H9 (cell line): Measurements from ENCODE around the gene NPAS3. TPM values are rescaled to one million over a fixed set of nuclear protein-coding genes. Genes with fewer than 3 reads are reported as not detected.

Source experiments
- DNase-seq: peaks from one replicate; pipeline ENCODE4 v3.0.0-alpha.2; 2017
- H2AFZ ChIP-seq: one replicate; pipeline ENCODE4 v1.6.1; 2013; ENCODE audit warnings: mild to moderate bottlenecking, low read length, control low read depth, moderate library complexity
- H2AK5ac ChIP-seq: 2 replicates; pipeline ENCODE4 v1.6.1; 2013; ENCODE audit warnings: low read length, control low read depth, mixed read lengths; ENCODE audit not compliant: insufficient read length
- H2BK120ac ChIP-seq: one replicate; pipeline ENCODE4 v1.6.1; 2013; ENCODE audit warnings: low read depth, mild to moderate bottlenecking, low read length, control low read depth, inconsistent platforms; ENCODE audit not compliant: poor library complexity, severe bottlenecking
- H2BK12ac ChIP-seq: 2 replicates; pipeline ENCODE4 v1.6.1; 2013; ENCODE audit warnings: low read length, control low read depth, mixed read lengths, low read depth; ENCODE audit not compliant: insufficient read length
- H2BK15ac ChIP-seq: 2 replicates; pipeline ENCODE4 v1.6.1; 2013; ENCODE audit warnings: low read depth, low read length, control low read depth
- H2BK20ac ChIP-seq: one replicate; pipeline ENCODE4 v1.6.1; 2013; ENCODE audit warnings: low read depth, mild to moderate bottlenecking, low read length, control low read depth, inconsistent platforms; ENCODE audit not compliant: poor library complexity, severe bottlenecking
- H2BK5ac ChIP-seq: 2 replicates; pipeline ENCODE4 v1.6.1; 2013; ENCODE audit warnings: low read length, control low read depth, mixed read lengths; ENCODE audit not compliant: insufficient read length
- H3K14ac ChIP-seq: 2 replicates; pipeline ENCODE4 v1.6.1; 2013; ENCODE audit warnings: low read length, control low read depth; ENCODE audit not compliant: insufficient read depth
- H3K18ac ChIP-seq: 2 replicates; pipeline ENCODE4 v1.6.1; 2013; ENCODE audit warnings: low read depth, mild to moderate bottlenecking, mixed read lengths, low read length, control low read depth; ENCODE audit not compliant: insufficient read length
- H3K23ac ChIP-seq: 2 replicates; pipeline ENCODE4 v1.6.1; 2013; ENCODE audit warnings: low read length, control low read depth, mixed read lengths, low read depth; ENCODE audit not compliant: insufficient read length
- H3K23me2 ChIP-seq: 2 replicates; pipeline ENCODE4 v1.6.1; 2013; ENCODE audit warnings: low read depth, mild to moderate bottlenecking, mixed read lengths, low read length, control low read depth; ENCODE audit not compliant: insufficient read length, poor library complexity, severe bottlenecking
- H3K27ac ChIP-seq: 2 replicates; pipeline ENCODE4 v1.5.1; 2013; ENCODE audit warnings: low read length, control low read depth, mixed read lengths, low read depth; ENCODE audit not compliant: insufficient read length
- H3K27me3 ChIP-seq: 2 replicates; pipeline ENCODE4 v1.6.1; 2013; ENCODE audit warnings: low read length, control low read depth, inconsistent platforms; ENCODE audit not compliant: insufficient read depth
- H3K4ac ChIP-seq: 2 replicates; pipeline ENCODE4 v1.6.1; 2013; ENCODE audit warnings: low read depth, mild to moderate bottlenecking, control low read depth, inconsistent platforms, low read length, moderate library complexity
- H3K4me1 ChIP-seq: 2 replicates; pipeline ENCODE4 v1.6.1; 2013; ENCODE audit warnings: low read length, control low read depth, inconsistent platforms; ENCODE audit not compliant: insufficient read depth
- H3K4me2 ChIP-seq: 2 replicates; pipeline ENCODE4 v1.6.1; 2013; ENCODE audit warnings: low read length, control low read depth, mixed read lengths; ENCODE audit not compliant: insufficient read length, insufficient read depth
- H3K56ac ChIP-seq: 2 replicates; pipeline ENCODE4 v1.6.1; 2013; ENCODE audit warnings: low read depth, mild to moderate bottlenecking, mixed read lengths, low read length, control low read depth; ENCODE audit not compliant: insufficient read length
- H3K79me1 ChIP-seq: 2 replicates; pipeline ENCODE4 v1.6.1; 2013; ENCODE audit warnings: low read depth, mild to moderate bottlenecking, moderate library complexity, low read length, control low read depth, inconsistent platforms; ENCODE audit not compliant: insufficient read depth, poor library complexity, severe bottlenecking
- H3K79me2 ChIP-seq: 2 replicates; pipeline ENCODE4 v1.6.1; 2013; ENCODE audit warnings: low read length, control low read depth, inconsistent platforms; ENCODE audit not compliant: insufficient read depth
- H3K9ac ChIP-seq: 2 replicates; pipeline ENCODE4 v1.6.1; 2013; ENCODE audit warnings: low read length, control low read depth, mixed read lengths; ENCODE audit not compliant: insufficient read length; ENCODE audit errors: extremely low read depth
- H3K9me3 ChIP-seq: one replicate; pipeline ENCODE4 v1.6.1; 2013; ENCODE audit warnings: low read depth, low read length, inconsistent platforms; ENCODE audit not compliant: control insufficient read depth
- H3T11ph ChIP-seq: one replicate; pipeline ENCODE4 v1.6.1; 2013; ENCODE audit warnings: mild to moderate bottlenecking, low read length, control low read depth, inconsistent platforms
- H4K20me1 ChIP-seq: one replicate; pipeline ENCODE4 v1.6.1; 2013; ENCODE audit not compliant: control insufficient read depth, insufficient read length, insufficient read depth
- H4K5ac ChIP-seq: 2 replicates; pipeline ENCODE4 v1.6.1; 2013; ENCODE audit warnings: low read depth, mild to moderate bottlenecking, mixed read lengths, low read length, control low read depth; ENCODE audit not compliant: insufficient read length
- H4K8ac ChIP-seq: replicated peaks from 2 replicates; pipeline ENCODE4 v1.6.1; 2013; ENCODE audit warnings: low read length, control low read depth, mixed read lengths, low read depth; ENCODE audit not compliant: insufficient read length
- H4K91ac ChIP-seq: 2 replicates; pipeline ENCODE4 v1.6.1; 2013; ENCODE audit warnings: low read depth, mild to moderate bottlenecking, moderate library complexity, mixed read lengths, low read length, control low read depth; ENCODE audit not compliant: insufficient read length
- H3K27ac Mint-ChIP-seq, 3 experiments: 2 replicates in 2 of 3; 3 replicates in 1 of 3; pipeline ENCODE4 v1.8.0; 2020 to 2021; ENCODE audit warnings: mixed read lengths in 3 of 3, mild to moderate bottlenecking in 1 of 3, moderate library complexity in 1 of 3
- H3K27me3 Mint-ChIP-seq: 2 replicates; pipeline ENCODE4 v1.8.0; 2021; ENCODE audit warnings: low read depth, mild to moderate bottlenecking, moderate library complexity, mixed read lengths
- H3K36me3 Mint-ChIP-seq, 3 experiments: 2 replicates in 2 of 3; 3 replicates in 1 of 3; pipeline ENCODE4 v1.8.0; 2020 to 2021; ENCODE audit warnings: low read depth in 3 of 3, mixed read lengths in 3 of 3; ENCODE audit not compliant: insufficient read depth in 1 of 3
- H3K4me1 Mint-ChIP-seq, 2 experiments: 2 replicates each; pipeline ENCODE4 v1.8.0; 2020; ENCODE audit warnings: mixed read lengths in 2 of 2
- H3K4me3 Mint-ChIP-seq, 2 experiments: 2 replicates in 1 of 2; 3 replicates in 1 of 2; pipeline ENCODE4 v1.8.0; 2020 to 2021; ENCODE audit warnings: mild to moderate bottlenecking in 2 of 2, mixed read lengths in 2 of 2, moderate library complexity in 1 of 2
- H3K9me3 Mint-ChIP-seq, 2 experiments: 2 replicates in 1 of 2; 3 replicates in 1 of 2; pipeline ENCODE4 v1.8.0; 2020; ENCODE audit warnings: mild to moderate bottlenecking in 2 of 2, mixed read lengths in 2 of 2, moderate library complexity in 1 of 2
- CTCF ChIP-seq: fragments of 200-600 bp; sonication (generic); conservative IDR thresholded peaks from 3 replicates; pipeline ENCODE4 v1.8.0; 2021; ENCODE audit warnings: antibody characterized with exemption, mild to moderate bottlenecking
- WGBS: extraction: QIAGEN DNeasy Blood & Tissue Kit; methylation state at CpG from one replicate; pipeline ENCODE4 v1.1.7; 2013; ENCODE audit warnings: missing lambda C conversion rate, low lambda C conversion rate, mixed read lengths; ENCODE audit not compliant: insufficient read length; ENCODE audit errors: extremely low coverage; 5-methylcytosine and 5-hydroxymethylcytosine counted together
- total RNA-seq: library from RNA; stranded (reverse); gene quantifications from 2 replicates; pipeline ENCODE4 v1.2.1, GENCODE V29; 2021

Gene NPAS3
- total RNA-seq, 1 experiment from 2014 or later = 0.17 TPM

- no peaks in the 10 kb centered on the region for H3K9me3 Mint-ChIP-seq
Measured at GRCh38 chr14:33560718-33561431, 622.2 kb downstream of the NPAS3 start.

More at GRCh38 chr14:33560718-33561431, 622.2 kb downstream of the NPAS3 start:
- peaks cover 15% of the 10 kb centered on the region in 2 experiments for H3K4me1 Mint-ChIP-seq
- Histone ChIP-seq H3K4ac (no peak overlapping the region), H2BK20ac (no peak overlapping the region), H3K14ac (no peak overlapping the region), H3K4me2 (no peak overlapping the region), H2AK5ac (no peak overlapping the region), H4K20me1 (no peaks in the 10 kb centered on the region), H3K9ac (no peak overlapping the region), H2BK5ac (no peak overlapping the region), H2AFZ (no peak overlapping the region), H4K91ac (no peak overlapping the region), H3K27ac (no peak overlapping the region), H2BK12ac (no peak overlapping the region), H3K23ac (no peak overlapping the region), H3K18ac (no peak overlapping the region), H4K5ac (no peak overlapping the region), H3K79me1 (no peaks in the 10 kb centered on the region), H3K9me3 (no peaks in the 10 kb centered on the region), H3T11ph (no peak overlapping the region), H3K27me3 (no peaks in the 10 kb centered on the region), H4K8ac (no peak overlapping the region), H2BK15ac (no peak overlapping the region), H3K79me2 (no peaks in the 10 kb centered on the region), H3K23me2 (no peaks in the 10 kb centered on the region), H2BK120ac (no peak overlapping the region), H3K4me1 (peaks cover 2% of the 10 kb centered on the region; the same call in 1 of the 2 replicates), H3K56ac (no peak overlapping the region)
- H3K27ac Mint-ChIP-seq = 0 out of 7 replicates have a peak overlapping the region, but pooled peaks of 1 of the 3 experiments have one; percentile 5
- no peak overlapping the region; a peak in 1 of 5 replicates for H3K4me3 Mint-ChIP-seq
- WGBS = no CpG with 5 or more reads among the region's 7 CpGs
- TF ChIP-seq CTCF = no peak
- H3K36me3 Mint-ChIP-seq = no peaks in the 10 kb centered on the region
- DNase-seq = no peak
- H3K27me3 Mint-ChIP-seq = no peaks in the 10 kb centered on the region
